Liver (tissue), 3 donors: ENCODE data around the gene PDCD2L.

Experiments used
- FOXA1 ChIP-seq: IDR thresholded peaks from 2 replicates; pipeline ENCODE4 v1.6.1; 2016; ENCODE audit warnings: antibody characterized with exemption
- RAD21 ChIP-seq, 2 donors: IDR thresholded peaks; 2 replicates each; pipeline ENCODE4 v1.6.1; 2016; ENCODE audit warnings: antibody characterized with exemption in 2 of 2, mild to moderate bottlenecking in 2 of 2
- TF ChIP-seq, protein P1 (sequence below): fragments of 150-350 bp; IDR thresholded peaks from 2 replicates; pipeline ENCODE4 v1.5.1; 2017; ENCODE audit warnings: improper control_type of control experiment, low read depth, low read length; ENCODE audit not compliant: missing input control
- donor health status: healthy.
- donor health status: healthy.

DNA sequence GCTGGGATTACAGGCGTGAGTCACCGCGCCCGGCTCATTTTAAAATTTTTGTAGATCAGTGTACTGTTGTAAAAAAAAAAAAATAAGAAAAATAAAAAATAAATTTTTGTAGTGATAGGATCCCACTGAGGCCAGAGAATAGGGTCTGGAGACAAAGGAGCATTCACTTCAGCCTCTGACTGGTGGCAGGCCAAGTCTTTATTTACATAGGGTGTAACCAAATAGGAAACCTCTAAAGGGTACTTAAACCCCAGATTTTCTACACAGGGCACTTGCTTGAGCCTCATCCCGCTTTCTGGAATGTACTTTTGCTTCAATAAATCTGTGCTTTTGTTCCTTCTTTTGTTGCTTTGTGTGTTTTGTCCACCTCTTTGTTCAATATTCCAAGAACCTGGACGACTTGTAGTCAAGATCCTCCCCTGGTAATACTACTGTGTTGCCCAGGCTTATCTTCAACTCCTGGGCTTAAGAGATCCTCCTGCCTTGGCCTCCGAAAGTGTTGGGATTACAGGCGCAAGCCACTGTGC, 2.1 kb upstream of the PDCD2L start:
- TF ChIP-seq, protein P1, sequence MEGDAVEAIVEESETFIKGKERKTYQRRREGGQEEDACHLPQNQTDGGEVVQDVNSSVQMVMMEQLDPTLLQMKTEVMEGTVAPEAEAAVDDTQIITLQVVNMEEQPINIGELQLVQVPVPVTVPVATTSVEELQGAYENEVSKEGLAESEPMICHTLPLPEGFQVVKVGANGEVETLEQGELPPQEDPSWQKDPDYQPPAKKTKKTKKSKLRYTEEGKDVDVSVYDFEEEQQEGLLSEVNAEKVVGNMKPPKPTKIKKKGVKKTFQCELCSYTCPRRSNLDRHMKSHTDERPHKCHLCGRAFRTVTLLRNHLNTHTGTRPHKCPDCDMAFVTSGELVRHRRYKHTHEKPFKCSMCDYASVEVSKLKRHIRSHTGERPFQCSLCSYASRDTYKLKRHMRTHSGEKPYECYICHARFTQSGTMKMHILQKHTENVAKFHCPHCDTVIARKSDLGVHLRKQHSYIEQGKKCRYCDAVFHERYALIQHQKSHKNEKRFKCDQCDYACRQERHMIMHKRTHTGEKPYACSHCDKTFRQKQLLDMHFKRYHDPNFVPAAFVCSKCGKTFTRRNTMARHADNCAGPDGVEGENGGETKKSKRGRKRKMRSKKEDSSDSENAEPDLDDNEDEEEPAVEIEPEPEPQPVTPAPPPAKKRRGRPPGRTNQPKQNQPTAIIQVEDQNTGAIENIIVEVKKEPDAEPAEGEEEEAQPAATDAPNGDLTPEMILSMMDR = no peak
- no peak for TF ChIP-seq FOXA1
- TF ChIP-seq RAD21 (IDR thresholded peaks at IDR 0.05) = no peak
